ENCODE results near the gene TRAF3IP3. TPM values are rescaled to one million over a fixed set of nuclear protein-coding genes. Genes with fewer than 3 reads are reported as not detected.
"Not testable (repeated sequence)": the region's sequence is repeated elsewhere in the genome, so short reads cannot be mapped to it uniquely, and the experiment has no call there.

Gene TRAF3IP3
- total and polyA plus RNA-seq, 4 donors, result 0.88 to 9.0 (median 2.7) TPM

DNA sequence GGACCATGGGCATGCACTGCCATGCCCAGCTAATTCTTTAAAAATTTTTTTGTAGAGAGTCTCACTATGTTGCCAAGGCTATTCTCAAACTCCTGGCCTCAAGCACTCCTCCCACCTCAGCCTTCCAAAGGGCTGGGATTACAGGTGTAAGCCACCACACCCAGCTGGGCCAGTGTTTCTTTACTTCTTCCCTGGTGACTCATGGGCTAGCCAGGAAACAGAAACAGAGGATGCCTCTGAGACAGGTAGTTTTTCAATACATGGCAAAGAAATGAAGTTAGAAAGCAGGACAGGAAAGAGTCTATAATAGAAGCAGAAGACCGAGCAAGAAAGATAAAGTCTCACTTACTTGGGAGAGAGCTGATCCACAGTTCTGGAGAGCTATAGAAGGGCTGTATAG is 36.1 kb downstream of the TRAF3IP3 start:
- Histone ChIP-seq H3K4me3 (ENCODE audit: low read length in 2 of 2) (no peak overlapping the region), H3K9me3 (ENCODE audit: control insufficient read depth, low read length) (no peaks in the 10 kb centered on the region), H3K27me3 (ENCODE audit: control insufficient read depth in 1 of 2, insufficient read depth in 2 of 2, low read length in 1 of 2) (no peaks in the 10 kb centered on the region), H3K27ac (ENCODE audit: low read depth in 1 of 2, low read length in 2 of 2) (no peak overlapping the region), H3K4me1 (ENCODE audit: control insufficient read depth in 1 of 2, insufficient read depth in 2 of 2, low read length in 2 of 2) (peaks cover 0 to 3% of the 10 kb centered on the region in 2 donors), H3K36me3 (ENCODE audit: control insufficient read depth in 1 of 2, insufficient read depth in 2 of 2, low read length in 1 of 2) (no peaks in the 10 kb centered on the region)
- WGBS, 2 donors, result 0 to 44% methylated on average over 1 of the region's 1 CpG
- intact Hi-C loops (cut with DNase I), result no loop called here
- ATAC-seq (ENCODE audit: low FRiP score) (no peak), DNase-seq (no peak)

DNA sequence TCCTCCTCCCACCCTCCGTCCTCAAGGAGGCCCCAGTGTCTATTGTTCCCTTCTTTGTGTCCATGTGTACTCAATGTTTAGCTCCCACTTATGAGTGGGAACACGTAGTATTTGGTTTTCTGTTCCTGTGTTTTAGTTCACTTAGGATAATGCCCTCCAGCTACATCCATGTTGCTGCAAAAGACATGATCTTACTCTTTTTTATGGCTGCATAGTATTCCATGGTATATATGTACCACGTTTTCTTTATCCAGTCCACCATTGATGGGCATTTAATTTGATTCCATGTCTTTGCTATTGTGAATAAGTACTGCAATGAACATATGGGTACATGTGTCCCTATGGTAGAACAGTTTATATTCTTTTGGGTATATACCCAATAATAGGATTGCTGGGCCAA is 37.9 kb downstream of the TRAF3IP3 start:
- H3K9me3 ChIP-seq (ENCODE audit: control insufficient read depth, low read length); intact Hi-C loops (cut with DNase I); H3K27me3 ChIP-seq (ENCODE audit: control insufficient read depth in 1 of 2, insufficient read depth in 2 of 2, low read length in 1 of 2); ATAC-seq (ENCODE audit: low FRiP score); H3K36me3 ChIP-seq (ENCODE audit: control insufficient read depth in 1 of 2, insufficient read depth in 2 of 2, low read length in 1 of 2); H3K4me3 ChIP-seq (ENCODE audit: low read length in 2 of 2); H3K27ac ChIP-seq (ENCODE audit: low read depth in 1 of 2, low read length in 2 of 2); DNase-seq; H3K4me1 ChIP-seq (ENCODE audit: control insufficient read depth in 1 of 2, insufficient read depth in 2 of 2, low read length in 2 of 2): not testable (repeated sequence)
- WGBS, 2 donors, result 92 to 93% methylated on average over 3 of the region's 3 CpGs

DNA sequence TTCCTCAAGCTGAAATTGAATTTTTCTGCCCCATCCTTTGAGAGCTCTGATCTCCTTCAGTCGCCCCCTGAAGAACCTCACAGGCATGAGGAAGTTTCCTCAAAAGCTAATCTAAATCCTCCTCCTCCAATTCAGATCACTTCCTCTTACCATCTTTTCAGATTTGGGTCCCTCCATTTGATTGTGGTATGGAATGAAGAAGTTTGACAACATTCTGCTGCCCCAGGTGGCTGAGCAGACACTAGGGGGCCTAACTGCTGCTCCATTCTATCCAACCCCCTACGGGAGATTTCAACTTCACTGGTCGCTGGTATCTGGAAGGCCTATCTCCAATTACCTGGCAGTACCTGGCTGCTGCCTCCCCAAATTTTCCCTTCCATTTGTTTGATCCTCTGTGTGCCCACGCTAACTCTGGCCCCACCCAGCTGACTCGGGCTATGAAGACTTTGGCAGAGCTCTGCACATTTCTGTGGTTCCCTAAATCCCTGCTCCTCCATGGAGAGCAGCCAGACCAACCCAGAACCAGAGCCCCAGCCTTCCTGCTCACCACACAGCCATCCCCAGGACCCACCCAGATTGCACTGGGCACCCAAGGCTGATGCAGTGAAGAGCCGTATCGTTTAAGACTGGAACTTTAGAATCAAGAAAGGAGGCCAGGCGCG is 42.3 kb downstream of the TRAF3IP3 start:
- 78 to 83% methylated on average over 9 of the region's 9 CpGs for WGBS, 2 donors
- intact Hi-C loops (cut with DNase I), result no loop called here
- H3K9me3 ChIP-seq (ENCODE audit: control insufficient read depth, low read length), result no peaks in the 10 kb centered on the region
- H3K4me1 ChIP-seq (ENCODE audit: control insufficient read depth in 1 of 2, insufficient read depth in 2 of 2, low read length in 2 of 2), result peaks cover 3 to 8% of the 10 kb centered on the region in 2 donors
- no peak overlapping the region for H3K27ac ChIP-seq (ENCODE audit: low read depth in 1 of 2, low read length in 2 of 2)
- ATAC-seq (ENCODE audit: low FRiP score) (no peak), DNase-seq (no peak)
- H3K36me3 ChIP-seq (ENCODE audit: control insufficient read depth in 1 of 2, insufficient read depth in 2 of 2, low read length in 1 of 2), result no peaks in the 10 kb centered on the region
- H3K4me3 ChIP-seq (ENCODE audit: low read length in 2 of 2), result no peak overlapping the region
- H3K27me3 ChIP-seq (ENCODE audit: control insufficient read depth in 1 of 2, insufficient read depth in 2 of 2, low read length in 1 of 2), result no peaks in the 10 kb centered on the region

DNA sequence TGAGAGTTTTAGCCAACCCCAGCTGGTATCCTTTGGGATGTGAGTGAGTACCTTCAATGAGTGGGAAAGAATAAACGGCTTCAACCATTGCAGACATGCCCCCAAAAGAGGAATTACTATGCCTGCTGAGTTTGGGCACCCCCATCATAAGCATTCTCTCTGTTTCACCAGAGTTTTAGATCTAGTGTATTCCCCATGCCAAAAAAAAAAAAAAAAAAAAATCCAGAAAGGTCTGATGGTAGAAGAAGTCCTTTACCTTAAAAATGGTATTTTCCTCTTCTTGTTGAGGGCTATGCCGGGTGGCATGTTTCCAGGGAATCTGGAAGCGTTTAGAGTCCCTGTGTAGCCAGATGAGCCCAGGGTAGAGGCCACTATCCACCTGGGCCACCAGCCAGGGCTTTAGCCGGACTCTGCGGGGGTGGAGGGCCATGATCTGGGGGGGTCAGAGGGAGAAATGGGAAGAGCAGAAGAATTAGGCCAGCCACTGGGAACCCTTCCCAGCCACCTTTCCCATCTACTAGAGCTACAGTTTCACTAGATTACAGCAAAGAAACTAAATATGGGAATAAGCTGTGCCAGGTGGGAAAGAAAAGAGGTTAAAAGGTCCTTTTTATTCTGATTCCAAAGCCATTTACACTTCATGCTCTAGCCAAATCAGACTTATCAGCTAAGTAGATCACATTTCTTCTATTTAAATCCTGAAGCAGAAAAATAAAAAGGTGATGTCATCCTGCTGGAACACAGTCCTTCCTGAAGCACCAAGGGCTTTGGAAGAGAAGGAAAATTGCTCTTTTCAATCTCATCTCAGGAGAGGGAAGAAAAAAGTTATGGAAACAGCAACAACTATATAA is 45.4 kb downstream of the TRAF3IP3 start:
- ATAC-seq (ENCODE audit: low FRiP score), result no peak
- H3K4me1 ChIP-seq (ENCODE audit: control insufficient read depth in 1 of 2, insufficient read depth in 2 of 2, low read length in 2 of 2), result peaks cover 3 to 8% of the 10 kb centered on the region in 2 donors
- H3K27ac ChIP-seq (ENCODE audit: low read depth in 1 of 2, low read length in 2 of 2), result peak overlapping the region; percentile 31 to 41
- WGBS, 2 donors, result 38 to 41% methylated on average over 5 of the region's 5 CpGs
- intact Hi-C loops (cut with DNase I), result no loop called here
- H3K4me3 ChIP-seq (ENCODE audit: low read length in 2 of 2), result no peak overlapping the region
- no peaks in the 10 kb centered on the region for H3K9me3 ChIP-seq (ENCODE audit: control insufficient read depth, low read length)
- no peaks in the 10 kb centered on the region for H3K27me3 ChIP-seq (ENCODE audit: control insufficient read depth in 1 of 2, insufficient read depth in 2 of 2, low read length in 1 of 2)
- H3K36me3 ChIP-seq (ENCODE audit: control insufficient read depth in 1 of 2, insufficient read depth in 2 of 2, low read length in 1 of 2), result no peaks in the 10 kb centered on the region
- DNase-seq, result no peak

DNA sequence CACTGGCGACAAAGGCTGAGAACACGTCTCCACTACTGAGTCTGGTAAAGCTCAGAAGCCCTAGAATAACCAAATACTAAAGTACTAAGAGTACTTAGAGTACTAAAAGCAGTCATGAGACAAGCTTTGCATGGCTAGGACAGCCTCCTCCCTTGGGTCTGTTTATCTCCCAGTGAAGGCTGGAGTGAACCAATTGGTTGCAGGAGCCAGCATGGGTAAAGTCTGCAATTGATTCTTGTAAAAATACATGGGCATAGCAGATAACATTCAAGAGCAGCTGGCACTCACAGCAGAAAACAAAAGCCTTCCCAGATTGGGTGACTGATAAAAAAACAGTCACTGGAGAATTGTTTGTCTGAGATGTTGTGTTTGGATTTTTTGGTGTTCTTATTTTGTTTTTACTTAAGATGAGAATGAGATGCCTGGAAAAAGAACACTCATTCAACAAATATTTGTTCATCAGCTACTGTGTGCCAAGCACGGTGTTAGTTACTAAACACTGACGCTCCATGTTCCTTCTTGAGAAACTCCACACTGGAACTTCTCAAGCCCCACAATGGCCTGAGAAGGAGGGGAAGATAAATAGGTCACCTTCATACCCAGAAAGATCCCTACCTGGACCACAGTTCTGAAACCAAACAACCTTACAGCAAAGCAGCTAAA is 46.4 kb downstream of the TRAF3IP3 start:
- ATAC-seq (ENCODE audit: low FRiP score) (no peak), DNase-seq (no peak)
- no peaks in the 10 kb centered on the region for H3K9me3 ChIP-seq (ENCODE audit: control insufficient read depth, low read length)
- H3K4me3 ChIP-seq (ENCODE audit: low read length in 2 of 2), result no peak overlapping the region
- no peaks in the 10 kb centered on the region for H3K36me3 ChIP-seq (ENCODE audit: control insufficient read depth in 1 of 2, insufficient read depth in 2 of 2, low read length in 1 of 2)
- peaks cover 3 to 8% of the 10 kb centered on the region in 2 donors for H3K4me1 ChIP-seq (ENCODE audit: control insufficient read depth in 1 of 2, insufficient read depth in 2 of 2, low read length in 2 of 2)
- H3K27ac ChIP-seq (ENCODE audit: low read depth in 1 of 2, low read length in 2 of 2), result peak overlapping the region; percentile 31 to 78
- intact Hi-C loops (cut with DNase I), result no loop called here
- 40% methylated on average over 4 of the region's 4 CpGs for WGBS, 2 donors
- H3K27me3 ChIP-seq (ENCODE audit: control insufficient read depth in 1 of 2, insufficient read depth in 2 of 2, low read length in 1 of 2), result no peaks in the 10 kb centered on the region

DNA sequence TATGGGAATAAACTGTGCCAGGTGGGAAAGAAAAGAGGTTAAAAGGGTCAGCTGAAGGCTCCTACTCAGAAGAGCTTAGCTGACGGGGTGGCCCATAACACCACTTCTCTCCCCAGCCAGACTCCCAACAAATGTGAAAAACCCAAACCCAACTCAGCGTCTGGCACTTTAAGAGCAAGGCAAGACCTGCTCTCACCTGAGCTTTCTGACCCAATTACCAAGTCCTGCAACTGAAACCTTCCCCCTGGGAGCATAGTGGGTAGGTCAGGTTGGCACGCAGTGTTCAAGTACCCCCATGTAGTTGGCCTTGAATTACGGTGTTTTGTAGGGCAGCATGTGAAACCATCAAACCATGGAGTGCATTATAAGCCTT is 46.9 kb downstream of the TRAF3IP3 start:
- Histone ChIP-seq H3K27me3 (ENCODE audit: control insufficient read depth in 1 of 2, insufficient read depth in 2 of 2, low read length in 1 of 2) (no peaks in the 10 kb centered on the region), H3K27ac (ENCODE audit: low read depth in 1 of 2, low read length in 2 of 2) (peak overlapping the region in 1 of 2 donors; percentile 11), H3K4me1 (ENCODE audit: control insufficient read depth in 1 of 2, insufficient read depth in 2 of 2, low read length in 2 of 2) (peaks cover 3 to 8% of the 10 kb centered on the region in 2 donors), H3K4me3 (ENCODE audit: low read length in 2 of 2) (no peak overlapping the region), H3K36me3 (ENCODE audit: control insufficient read depth in 1 of 2, insufficient read depth in 2 of 2, low read length in 1 of 2) (no peaks in the 10 kb centered on the region), H3K9me3 (ENCODE audit: control insufficient read depth, low read length) (no peaks in the 10 kb centered on the region)
- 85 to 96% methylated on average over 4 of the region's 4 CpGs for WGBS, 2 donors
- intact Hi-C loops (cut with DNase I), result no loop called here
- no peak for ATAC-seq (ENCODE audit: low FRiP score)
- DNase-seq, result no peak

DNA sequence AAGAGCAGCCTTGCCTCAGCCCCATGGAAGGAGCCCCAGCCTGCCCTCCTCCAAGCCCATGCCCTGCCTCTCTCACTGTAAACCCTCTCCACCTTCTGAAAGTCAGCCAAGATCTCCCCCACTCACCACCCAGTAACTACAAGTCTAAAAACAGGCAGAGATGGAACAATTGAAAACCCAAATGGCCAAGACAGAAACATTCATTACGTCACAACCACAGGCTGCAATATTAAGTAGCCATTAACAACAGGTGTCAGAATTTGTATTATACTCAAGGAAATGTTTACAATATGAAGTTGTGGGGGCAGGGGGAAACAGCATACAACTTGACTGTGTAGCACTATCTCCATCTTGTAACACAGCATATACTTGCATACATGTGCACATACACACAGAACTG is 47.7 kb downstream of the TRAF3IP3 start:
- peaks cover 3 to 8% of the 10 kb centered on the region in 2 donors for H3K4me1 ChIP-seq (ENCODE audit: control insufficient read depth in 1 of 2, insufficient read depth in 2 of 2, low read length in 2 of 2)
- intact Hi-C loops (cut with DNase I), result no loop called here
- WGBS, 2 donors, result 89 to 92% methylated on average over 1 of the region's 1 CpG

DNA sequence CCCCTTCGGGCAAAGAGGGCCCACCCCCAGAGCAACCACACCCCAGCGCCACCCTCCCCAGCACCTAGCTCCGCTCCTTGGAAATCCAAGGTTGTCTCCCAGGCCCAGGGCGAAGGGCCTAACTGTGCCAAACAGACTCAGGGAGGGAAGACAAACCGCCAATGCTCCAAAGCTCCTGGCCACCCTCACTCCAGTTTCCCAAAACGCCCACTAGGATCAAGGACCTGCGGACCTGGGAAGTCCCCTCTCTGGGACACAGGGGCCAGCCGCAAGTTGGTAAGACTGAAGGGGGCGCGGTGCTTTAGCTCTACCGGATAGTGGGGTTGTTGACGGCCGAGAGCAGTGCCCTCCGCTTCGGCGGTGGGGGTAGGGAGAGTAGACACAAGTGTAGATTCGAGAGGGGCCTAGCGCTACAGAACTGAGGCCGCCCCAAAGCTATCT is 49.5 kb downstream of the TRAF3IP3 start:
- no peak overlapping the region for H3K27ac ChIP-seq (ENCODE audit: low read depth in 1 of 2, low read length in 2 of 2)

More for the DNA sequence above, 47.7 kb downstream of the TRAF3IP3 start:
- Histone ChIP-seq H3K27me3 (ENCODE audit: control insufficient read depth in 1 of 2, insufficient read depth in 2 of 2, low read length in 1 of 2) (no peaks in the 10 kb centered on the region), H3K9me3 (ENCODE audit: control insufficient read depth, low read length) (no peaks in the 10 kb centered on the region), H3K36me3 (ENCODE audit: control insufficient read depth in 1 of 2, insufficient read depth in 2 of 2, low read length in 1 of 2) (no peaks in the 10 kb centered on the region), H3K4me3 (ENCODE audit: low read length in 2 of 2) (no peak overlapping the region), H3K27ac (ENCODE audit: low read depth in 1 of 2, low read length in 2 of 2) (no peak overlapping the region)
- no peak for ATAC-seq (ENCODE audit: low FRiP score)
- no peak for DNase-seq

More for the DNA sequence above, 49.5 kb downstream of the TRAF3IP3 start:
- no peaks in the 10 kb centered on the region for H3K27me3 ChIP-seq (ENCODE audit: control insufficient read depth in 1 of 2, insufficient read depth in 2 of 2, low read length in 1 of 2)
- DNase-seq, result no peak
- 47 to 53% methylated on average over 19 of the region's 19 CpGs for WGBS, 2 donors
- H3K4me3 ChIP-seq (ENCODE audit: low read length in 2 of 2), result no peak overlapping the region
- H3K4me1 ChIP-seq (ENCODE audit: control insufficient read depth in 1 of 2, insufficient read depth in 2 of 2, low read length in 2 of 2), result peaks cover 3 to 8% of the 10 kb centered on the region in 2 donors
- ATAC-seq (ENCODE audit: low FRiP score), result no peak
- intact Hi-C loops (cut with DNase I), result no loop called here
- H3K36me3 ChIP-seq (ENCODE audit: control insufficient read depth in 1 of 2, insufficient read depth in 2 of 2, low read length in 1 of 2), result no peaks in the 10 kb centered on the region
- H3K9me3 ChIP-seq (ENCODE audit: control insufficient read depth, low read length), result no peaks in the 10 kb centered on the region

All from aorta (tissue), 5 donors.